DND-41 (cell line): ENCODE data around the gene HIGD1B.

Experiments used
- EZH2 ChIP-seq: IDR thresholded peaks from 3 replicates; pipeline ENCODE4 v1.6.1; 2012; ENCODE audit warnings: borderline replicate concordance, low read depth, mild to moderate bottlenecking, moderate library complexity, low read length, inconsistent platforms; ENCODE audit not compliant: severe bottlenecking
- TF ChIP-seq, protein P1 (sequence below): IDR thresholded peaks from 2 replicates; pipeline ENCODE4 v1.5.1; 2012; ENCODE audit warnings: borderline replicate concordance, low read length, moderate library complexity, mild to moderate bottlenecking; ENCODE audit not compliant: poor library complexity, severe bottlenecking; ENCODE audit errors: extremely low read depth

DNA sequence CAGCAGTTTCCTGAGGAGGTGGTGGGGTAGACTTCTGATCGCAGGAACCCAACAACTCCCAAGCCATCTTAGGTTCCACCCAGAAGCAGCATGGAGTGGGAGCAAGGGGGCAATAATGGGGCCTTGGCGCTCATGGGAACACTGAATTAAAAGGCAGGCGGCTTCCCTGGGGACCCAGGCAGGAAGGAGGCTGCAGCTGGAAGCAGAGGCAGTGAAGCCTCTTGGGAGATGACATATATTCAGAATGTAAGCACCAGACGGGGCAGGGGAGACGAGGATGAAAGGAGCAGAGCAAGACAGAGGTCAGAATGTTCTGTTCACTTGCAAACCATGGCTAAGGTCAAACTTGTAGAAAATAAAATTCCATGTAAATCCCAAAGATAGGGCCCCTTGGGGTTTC lies 2.9 kb downstream of the HIGD1B start:
- TF ChIP-seq, protein P1, sequence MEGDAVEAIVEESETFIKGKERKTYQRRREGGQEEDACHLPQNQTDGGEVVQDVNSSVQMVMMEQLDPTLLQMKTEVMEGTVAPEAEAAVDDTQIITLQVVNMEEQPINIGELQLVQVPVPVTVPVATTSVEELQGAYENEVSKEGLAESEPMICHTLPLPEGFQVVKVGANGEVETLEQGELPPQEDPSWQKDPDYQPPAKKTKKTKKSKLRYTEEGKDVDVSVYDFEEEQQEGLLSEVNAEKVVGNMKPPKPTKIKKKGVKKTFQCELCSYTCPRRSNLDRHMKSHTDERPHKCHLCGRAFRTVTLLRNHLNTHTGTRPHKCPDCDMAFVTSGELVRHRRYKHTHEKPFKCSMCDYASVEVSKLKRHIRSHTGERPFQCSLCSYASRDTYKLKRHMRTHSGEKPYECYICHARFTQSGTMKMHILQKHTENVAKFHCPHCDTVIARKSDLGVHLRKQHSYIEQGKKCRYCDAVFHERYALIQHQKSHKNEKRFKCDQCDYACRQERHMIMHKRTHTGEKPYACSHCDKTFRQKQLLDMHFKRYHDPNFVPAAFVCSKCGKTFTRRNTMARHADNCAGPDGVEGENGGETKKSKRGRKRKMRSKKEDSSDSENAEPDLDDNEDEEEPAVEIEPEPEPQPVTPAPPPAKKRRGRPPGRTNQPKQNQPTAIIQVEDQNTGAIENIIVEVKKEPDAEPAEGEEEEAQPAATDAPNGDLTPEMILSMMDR = no peak
- no peak for TF ChIP-seq EZH2
